HG03558 (cell line): ENCODE measurements around the gene ZNF892.
"Not testable (repeated sequence)": the region's sequence is repeated elsewhere in the genome, so short reads cannot be mapped to it uniquely, and the experiment has no call there.

ENCODE experiments used
- ATAC-seq: cut with Tn5 transposase; IDR thresholded peaks from one replicate; pipeline ENCODE4 v1.9.1; 2021; ENCODE audit warnings: moderate number of reproducible peaks; ENCODE audit not compliant: unreplicated experiment; ENCODE audit errors: extremely low read depth

The ZNF892 gene

GRCh38 chr2:95220449-95220848 lies 13.1 kb downstream of the ZNF892 start:
- no peak for ATAC-seq

GRCh38 chr2:95225658-95226057 lies 18.3 kb downstream of the ZNF892 start:
- ATAC-seq: no peak

- no peak for ATAC-seq
These were observed 24.4 kb downstream of the ZNF892 start for GRCh38 chr2:95231723-95232122.

- ATAC-seq: no peak
These were observed 24.9 kb downstream of the ZNF892 start for GRCh38 chr2:95232232-95232631.

GRCh38 chr2:95234286-95234785 lies 27.0 kb downstream of the ZNF892 start:
- no peak for ATAC-seq

GRCh38 chr2:95234816-95235215 lies 27.5 kb downstream of the ZNF892 start:
- no peak for ATAC-seq

GRCh38 chr2:95238131-95238530 lies 30.8 kb downstream of the ZNF892 start:
- ATAC-seq: no peak

GRCh38 chr2:95240091-95240490 lies 32.8 kb downstream of the ZNF892 start:
- ATAC-seq: no peak

- ATAC-seq: no peak
These were observed 33.2 kb downstream of the ZNF892 start for GRCh38 chr2:95240556-95240955.

- not testable (repeated sequence) for ATAC-seq
These were observed 34.8 kb downstream of the ZNF892 start for GRCh38 chr2:95242084-95242483.
